Mesenchymal stem cell (in vitro differentiated cells and primary cell): ENCODE results near the gene STMN3.

Source experiments
- DNase-seq: peaks from one replicate; pipeline ENCODE4 v3.0.0-alpha.2; 2013
- H2AFZ ChIP-seq: one replicate; pipeline ENCODE4 v1.6.1; 2013; ENCODE audit warnings: low read depth, mild to moderate bottlenecking, control low read depth, inconsistent platforms, low read length, moderate library complexity
- H2AK5ac ChIP-seq: 2 replicates; pipeline ENCODE4 v1.6.1; 2013; ENCODE audit warnings: low read length, moderate library complexity, mild to moderate bottlenecking, inconsistent platforms; ENCODE audit not compliant: severe bottlenecking
- H2BK120ac ChIP-seq: one replicate; pipeline ENCODE4 v1.6.1; 2013; ENCODE audit warnings: low read depth, mild to moderate bottlenecking, inconsistent platforms, low read length, moderate library complexity
- H2BK12ac ChIP-seq, 2 experiments: one replicate each; pipeline ENCODE4 v1.6.1; 2013; ENCODE audit warnings: inconsistent platforms in 2 of 2, low read length in 2 of 2, mild to moderate bottlenecking in 2 of 2, moderate library complexity in 2 of 2, control low read depth in 1 of 2
- H2BK15ac ChIP-seq: one replicate; pipeline ENCODE4 v1.6.1; 2013; ENCODE audit warnings: mild to moderate bottlenecking, low read depth, inconsistent platforms; ENCODE audit not compliant: poor library complexity, severe bottlenecking
- H2BK5ac ChIP-seq: 2 replicates; pipeline ENCODE4 v1.6.1; 2013; ENCODE audit warnings: low read depth, mild to moderate bottlenecking, low read length, control low read depth, inconsistent platforms; ENCODE audit not compliant: poor library complexity, severe bottlenecking
- H3K14ac ChIP-seq, 2 experiments: one replicate each; pipeline ENCODE4 v1.6.1; 2013; ENCODE audit warnings: inconsistent platforms in 2 of 2, low read length in 2 of 2, control low read depth in 1 of 2, mild to moderate bottlenecking in 1 of 2, moderate library complexity in 1 of 2
- H3K18ac ChIP-seq, 2 experiments: one replicate each; pipeline ENCODE4 v1.6.1; 2013; ENCODE audit warnings: inconsistent platforms in 2 of 2, low read length in 2 of 2, control low read depth in 1 of 2, low read depth in 1 of 2, mild to moderate bottlenecking in 1 of 2
- H3K23ac ChIP-seq, 2 experiments: one replicate each; pipeline ENCODE4 v1.6.1; 2013; ENCODE audit warnings: inconsistent platforms in 2 of 2, low read length in 2 of 2, mild to moderate bottlenecking in 2 of 2, moderate library complexity in 2 of 2, control low read depth in 1 of 2
- H3K27ac ChIP-seq: 2 replicates; pipeline ENCODE4 v1.5.1; 2013; ENCODE audit warnings: mild to moderate bottlenecking, moderate library complexity, low read length, control low read depth, inconsistent platforms; ENCODE audit not compliant: poor library complexity, severe bottlenecking
- H3K27me3 ChIP-seq, 2 experiments: 2 replicates each; pipeline versions ENCODE4 v1.6.1 to v1.7.0; 2013; ENCODE audit warnings: low read length in 2 of 2, mild to moderate bottlenecking in 2 of 2, moderate library complexity in 2 of 2, control low read depth in 1 of 2, inconsistent platforms in 1 of 2; ENCODE audit not compliant: control insufficient read depth in 1 of 2, insufficient read depth in 1 of 2
- H3K36me3 ChIP-seq, 2 experiments: 2 replicates each; pipeline versions ENCODE4 v1.6.1 to v1.7.0; 2013; ENCODE audit warnings: low read length in 2 of 2, control low read depth in 1 of 2, inconsistent platforms in 1 of 2, low read depth in 1 of 2, mild to moderate bottlenecking in 1 of 2; ENCODE audit not compliant: insufficient read depth in 2 of 2, control insufficient read depth in 1 of 2
- H3K4ac ChIP-seq, 2 experiments: one replicate each; pipeline ENCODE4 v1.6.1; 2013; ENCODE audit warnings: inconsistent platforms in 2 of 2, low read length in 2 of 2, mild to moderate bottlenecking in 2 of 2, moderate library complexity in 2 of 2, control low read depth in 1 of 2, low read depth in 1 of 2
- H3K4me1 ChIP-seq: 2 replicates; pipeline ENCODE4 v1.6.1; 2013; ENCODE audit warnings: low read depth, low read length, control low read depth; ENCODE audit not compliant: control insufficient read depth, insufficient read depth
- H3K4me2 ChIP-seq: 2 replicates; pipeline ENCODE4 v1.6.1; 2013; ENCODE audit warnings: low read length, mild to moderate bottlenecking, inconsistent platforms; ENCODE audit not compliant: poor library complexity, severe bottlenecking
- H3K4me3 ChIP-seq, 2 experiments: 2 replicates each; pipeline versions ENCODE4 v1.5.1 to v1.7.0; 2013; ENCODE audit warnings: low read length in 2 of 2, mild to moderate bottlenecking in 2 of 2, control low read depth in 1 of 2, low read depth in 1 of 2; ENCODE audit not compliant: insufficient read depth in 1 of 2
- H3K79me1 ChIP-seq: replicated peaks from 2 replicates; pipeline ENCODE4 v1.6.1; 2013; ENCODE audit warnings: mild to moderate bottlenecking, control low read depth, low read length, inconsistent platforms; ENCODE audit not compliant: poor library complexity, severe bottlenecking
- H3K9ac ChIP-seq: 2 replicates; pipeline ENCODE4 v1.7.0; 2013; ENCODE audit warnings: mild to moderate bottlenecking, low read length, moderate library complexity
- H3K9me3 ChIP-seq: 2 replicates; pipeline ENCODE4 v1.7.0; 2013; ENCODE audit warnings: mild to moderate bottlenecking, low read length; ENCODE audit not compliant: control insufficient read depth
- H4K8ac ChIP-seq: one replicate; pipeline ENCODE4 v1.6.1; 2013; ENCODE audit warnings: inconsistent platforms, mild to moderate bottlenecking, low read length, moderate library complexity
- H4K91ac ChIP-seq: one replicate; pipeline ENCODE4 v1.6.1; 2013; ENCODE audit warnings: mild to moderate bottlenecking, low read length, inconsistent platforms
- WGBS: methylation state at CpG from one replicate; pipeline ENCODE4 v1.1.7; 2013; ENCODE audit warnings: mixed read lengths; 5-methylcytosine and 5-hydroxymethylcytosine counted together

The STMN3 gene

DNA sequence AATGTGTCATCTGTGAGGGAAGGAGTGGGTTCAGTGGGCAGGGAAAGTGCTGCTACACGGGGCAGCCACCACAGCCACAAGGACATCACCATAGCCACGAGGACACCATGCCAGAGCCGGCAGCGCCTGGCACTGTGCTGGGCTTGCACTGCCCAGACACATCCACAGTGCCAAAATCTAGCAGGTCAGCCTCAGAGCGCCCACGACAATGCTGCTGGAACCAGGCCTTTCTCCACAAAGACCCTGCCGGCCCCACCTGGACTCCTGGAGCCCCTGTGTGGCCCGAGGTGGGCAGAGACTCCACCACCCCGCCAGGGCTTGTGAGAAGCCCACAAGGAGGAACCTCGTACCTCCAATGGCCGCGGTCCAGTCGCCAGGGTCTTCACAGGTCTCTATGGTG, 60.6 kb downstream of the STMN3 start:
- no peak for DNase-seq
- no peak overlapping the region for H2AFZ ChIP-seq
- H3K27me3 ChIP-seq: no peaks in the 10 kb centered on the region
- H4K8ac ChIP-seq: no peak overlapping the region
- no peak overlapping the region for H3K18ac ChIP-seq
- H3K79me1 ChIP-seq: peaks cover 5% of the 10 kb centered on the region
- H3K27ac ChIP-seq: no peak overlapping the region
- H3K9me3 ChIP-seq: no peaks in the 10 kb centered on the region
- H2AK5ac ChIP-seq: no peak overlapping the region
- no peak overlapping the region for H3K4ac ChIP-seq
- H3K4me2 ChIP-seq: no peak overlapping the region
- H3K23ac ChIP-seq: no peak overlapping the region
- no peak overlapping the region for H2BK5ac ChIP-seq
- no peak overlapping the region for H3K14ac ChIP-seq
- no peak overlapping the region for H4K91ac ChIP-seq
- H3K9ac ChIP-seq: no peak overlapping the region
- peaks cover 37 to 90% of the 10 kb centered on the region in 2 experiments for H3K36me3 ChIP-seq
- 97% methylated on average over 12 of the region's 13 CpGs for WGBS
- no peak overlapping the region for H2BK12ac ChIP-seq
- H3K4me3 ChIP-seq: no peak overlapping the region
- H2BK120ac ChIP-seq: no peak overlapping the region
- H3K4me1 ChIP-seq: peaks cover 6% of the 10 kb centered on the region
- no peak overlapping the region for H2BK15ac ChIP-seq

DNA sequence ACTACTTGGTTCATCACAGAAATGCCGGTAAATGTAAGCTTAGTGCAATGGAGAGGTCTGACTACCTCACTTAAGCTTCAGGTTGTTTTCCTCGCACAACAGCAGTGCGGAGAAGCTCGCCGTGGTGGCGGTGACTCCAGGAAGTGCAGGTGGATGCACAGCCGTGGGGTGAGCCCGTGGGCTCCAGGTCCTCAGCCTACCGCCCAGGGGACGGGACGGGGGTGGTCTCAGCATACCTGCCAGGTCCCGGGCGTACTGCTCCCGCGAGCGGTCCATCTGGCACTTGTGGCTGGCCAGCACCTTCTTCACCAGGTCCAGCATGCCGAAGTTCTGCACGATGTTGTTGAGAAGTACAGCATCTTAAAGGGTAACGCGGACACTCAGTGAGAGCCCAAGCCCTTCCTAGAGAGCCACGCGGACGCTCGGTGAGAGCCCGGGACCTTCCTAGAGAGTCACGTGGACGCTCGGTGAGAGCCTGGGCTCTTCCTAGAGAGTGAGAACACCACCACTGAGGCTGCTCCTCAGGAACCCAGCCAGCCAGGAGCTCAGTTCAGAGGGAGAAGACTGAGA, 61.4 kb downstream of the STMN3 start:
- 98% methylated on average over 28 of the region's 28 CpGs for WGBS
- H3K23ac ChIP-seq: no peak overlapping the region
- no peaks in the 10 kb centered on the region for H3K9me3 ChIP-seq
- DNase-seq: no peak
- H2BK5ac ChIP-seq: no peak overlapping the region
- no peak overlapping the region for H3K27ac ChIP-seq
- H3K79me1 ChIP-seq: peaks cover 5% of the 10 kb centered on the region
- H2BK15ac ChIP-seq: no peak overlapping the region
- H3K4ac ChIP-seq: no peak overlapping the region
- no peak overlapping the region for H3K14ac ChIP-seq
- H2AFZ ChIP-seq: no peak overlapping the region
- H3K4me1 ChIP-seq: peaks cover 6% of the 10 kb centered on the region
- no peak overlapping the region for H3K9ac ChIP-seq
- peaks cover 33 to 92% of the 10 kb centered on the region in 2 experiments for H3K36me3 ChIP-seq
- no peak overlapping the region for H4K91ac ChIP-seq
- H2BK12ac ChIP-seq: no peak overlapping the region
- H3K18ac ChIP-seq: no peak overlapping the region
- no peak overlapping the region for H3K4me3 ChIP-seq
- H2BK120ac ChIP-seq: no peak overlapping the region
- H2AK5ac ChIP-seq: no peak overlapping the region
- H4K8ac ChIP-seq: no peak overlapping the region
- H3K4me2 ChIP-seq: no peak overlapping the region
- H3K27me3 ChIP-seq: no peaks in the 10 kb centered on the region

DNA sequence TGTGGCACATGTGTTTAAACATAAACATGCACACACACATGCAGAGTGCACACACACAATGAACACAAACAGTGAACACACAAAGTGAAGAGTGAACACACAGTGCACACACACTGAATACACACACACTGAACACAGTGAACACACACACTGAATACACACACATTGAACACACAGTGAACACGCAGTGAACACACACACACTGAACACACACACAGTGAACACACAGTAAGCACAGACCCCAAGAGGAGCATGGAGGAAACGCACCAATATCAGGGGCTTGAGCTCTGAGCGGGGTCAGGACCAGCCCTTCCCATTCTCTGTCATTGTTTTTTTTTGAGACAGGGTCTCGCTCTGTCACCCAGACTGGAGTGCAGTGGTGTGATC, 62.1 kb downstream of the STMN3 start:
- Histone ChIP-seq H3K23ac (no peak overlapping the region), H2BK5ac (no peak overlapping the region), H3K4me3 (no peak overlapping the region), H3K27ac (no peak overlapping the region), H2BK12ac (no peak overlapping the region), H2BK15ac (no peak overlapping the region), H2AK5ac (no peak overlapping the region), H3K18ac (no peak overlapping the region), H3K79me1 (peaks cover 3% of the 10 kb centered on the region), H3K9ac (no peak overlapping the region), H4K91ac (no peak overlapping the region), H3K14ac (no peak overlapping the region), H2BK120ac (no peak overlapping the region), H2AFZ (no peak overlapping the region), H3K4ac (no peak overlapping the region), H3K27me3 (no peaks in the 10 kb centered on the region), H3K4me1 (peaks cover 6% of the 10 kb centered on the region), H3K4me2 (no peak overlapping the region), H3K9me3 (no peaks in the 10 kb centered on the region), H4K8ac (no peak overlapping the region), H3K36me3 (peaks cover 33 to 90% of the 10 kb centered on the region in 2 experiments)
- no peak for DNase-seq
- 95% methylated on average over 4 of the region's 4 CpGs for WGBS

DNA sequence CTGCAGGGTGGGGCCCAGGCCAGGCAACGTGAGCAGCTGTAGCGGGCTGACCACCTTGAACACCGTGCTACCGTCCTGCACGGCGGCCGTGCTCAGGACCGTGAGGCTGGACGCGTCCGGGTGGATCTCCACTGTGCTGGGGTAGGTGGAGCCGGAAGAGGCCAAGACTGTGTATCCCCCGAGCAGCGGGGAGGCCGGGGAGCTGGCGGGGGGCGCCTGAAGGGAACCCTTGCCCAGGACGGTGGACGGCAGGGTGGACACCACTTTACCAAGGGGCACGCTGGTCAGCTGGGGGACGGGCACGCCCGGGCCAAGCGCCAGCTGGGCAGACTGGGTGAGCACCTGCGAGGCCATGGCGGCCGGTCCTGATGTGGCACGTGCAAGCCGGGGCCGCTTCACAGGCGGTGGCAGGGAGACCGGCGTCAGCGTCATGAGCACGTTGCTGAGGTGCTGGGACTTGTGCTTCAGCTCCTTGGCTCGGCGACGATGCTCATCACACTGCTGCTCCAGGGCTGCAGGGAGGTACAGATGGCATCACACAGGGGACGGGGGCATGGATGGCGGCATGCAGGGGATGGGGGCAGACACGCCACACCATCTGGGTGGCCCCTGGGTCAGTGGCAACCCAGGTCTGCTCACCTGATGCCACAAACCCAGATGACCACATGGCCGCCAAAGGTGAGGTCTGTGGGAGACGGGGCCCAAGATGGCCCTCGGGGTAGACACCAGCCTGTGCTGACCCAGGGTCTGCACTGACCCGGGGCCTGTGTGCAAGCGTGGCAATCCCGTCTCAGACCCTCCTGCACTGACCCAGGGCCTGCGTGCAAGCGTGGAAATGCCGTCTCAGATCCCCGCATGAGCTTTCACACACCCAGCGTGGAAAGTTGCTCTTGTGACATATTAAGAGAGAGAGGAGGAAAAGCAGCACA, 62.7 kb downstream of the STMN3 start:
- 96% methylated on average over 51 of the region's 52 CpGs for WGBS
- H2BK15ac ChIP-seq: no peak overlapping the region
- H2BK5ac ChIP-seq: no peak overlapping the region
- no peak overlapping the region for H4K8ac ChIP-seq
- H2BK12ac ChIP-seq: no peak overlapping the region
- H3K18ac ChIP-seq: no peak overlapping the region
- H3K4me2 ChIP-seq: no peak overlapping the region
- peaks cover 3% of the 10 kb centered on the region for H3K79me1 ChIP-seq
- H2AFZ ChIP-seq: no peak overlapping the region
- H3K27ac ChIP-seq: no peak overlapping the region
- H3K36me3 ChIP-seq: peaks cover 31 to 83% of the 10 kb centered on the region in 2 experiments
- no peak overlapping the region for H3K9ac ChIP-seq
- H3K27me3 ChIP-seq: peaks cover 0 to 6% of the 10 kb centered on the region in 2 experiments
- no peak overlapping the region for H3K4me3 ChIP-seq
- H3K4ac ChIP-seq: no peak overlapping the region
- H3K23ac ChIP-seq: no peak overlapping the region
- no peak overlapping the region for H3K14ac ChIP-seq
- peak overlapping the region; percentile 22 for H4K91ac ChIP-seq
- no peak overlapping the region for H2BK120ac ChIP-seq
- no peak overlapping the region for H2AK5ac ChIP-seq
- H3K9me3 ChIP-seq: no peaks in the 10 kb centered on the region
- no peak for DNase-seq
- peaks cover 6% of the 10 kb centered on the region for H3K4me1 ChIP-seq
